Activated CD4-positive, alpha-beta T cell treated with anti-CD3 and anti-CD28 coated beads for 36 hours (primary cell): ENCODE results near the gene MSMP. TPM values are rescaled to one million over a fixed set of nuclear protein-coding genes. Genes with fewer than 3 reads are reported as not detected.

ENCODE experiments used
- ATAC-seq: fragments of 200-7000 bp; cut with Tn5 transposase; one replicate; pipeline ENCODE4 v1.10.0; 2021; ENCODE audit warnings: mild to moderate bottlenecking, moderate library complexity
- CTCF ChIA-PET: fragments of 350-600 bp; sonication (Branson Sonifier 250); formaldehyde crosslinking; loops from one replicate; lab custom pipeline; 2021; ENCODE audit warnings: antibody characterized with exemption; lab: Charles Lee
- POLR2A ChIA-PET: fragments of 350-600 bp; sonication (Branson Sonifier 250); formaldehyde crosslinking; loops from one replicate; lab custom pipeline; 2021; ENCODE audit warnings: antibody characterized with exemption, inconsistent platforms; lab: Charles Lee
- DNase-seq: peaks from one replicate; pipeline ENCODE4 v3.0.0-alpha.2; 2020
- H3K27ac Mint-ChIP-seq: one replicate; pipeline ENCODE4 v1.8.0; 2021; ENCODE audit warnings: mixed read lengths
- H3K27me3 Mint-ChIP-seq: one replicate; pipeline ENCODE4 v1.8.0; 2021; ENCODE audit warnings: mixed read lengths
- H3K36me3 Mint-ChIP-seq: one replicate; pipeline ENCODE4 v1.8.0; 2021; ENCODE audit warnings: low read depth, mixed read lengths
- H3K4me1 Mint-ChIP-seq: one replicate; pipeline ENCODE4 v1.8.0; 2021; ENCODE audit warnings: mixed read lengths
- H3K4me3 Mint-ChIP-seq: one replicate; pipeline ENCODE4 v1.8.0; 2021; ENCODE audit warnings: mild to moderate bottlenecking, moderate library complexity, mixed read lengths
- H3K9me3 Mint-ChIP-seq: one replicate; pipeline ENCODE4 v1.8.0; 2021; ENCODE audit warnings: low read depth, mixed read lengths
- intact Hi-C, 2 experiments: fragments of 100-400 bp; cut with DNase I in 1 of 2; cut with micrococcal nuclease in 1 of 2; formaldehyde crosslinking; loops; one replicate each; pipeline versions ENCODE4 v1.14.2 to v1.15.1; 2022 to 2024; cut with DNase I, micrococcal nuclease
- total RNA-seq, 2 experiments: library from RNA; stranded (reverse); gene quantifications; one replicate each; pipeline ENCODE4 v1.2.3, GENCODE V29; 2021

Gene MSMP
- total RNA-seq, 2 experiments from 2014 or later = 0.39 TPM; not detected in 1

GRCh38 chr9:35791297-35791921 is 37.3 kb upstream of the MSMP start, which contains the start of gene NPR2:
TSS of gene NPR2 (plus strand) at chr9:35791591. CDS start at chr9:35792409, 818 bp downstream.
- Mint-ChIP-seq H3K4me3 (no peak within 1 kb of the TSS), H3K4me1 (peaks cover 3% of the 10 kb centered on the region), H3K27me3 (no peaks in the 10 kb centered on the region), H3K27ac (no peak within 1 kb of the TSS), H3K36me3 (peaks cover 5% of the 10 kb centered on the region), H3K9me3 (no peaks in the 10 kb centered on the region)
- no peak for ATAC-seq
- ChIA-PET POLR2A (no interaction called here), CTCF (interaction anchor here (0.6 to 1.6 kb wide), 2 partner anchors 91 to 121 kb away, joined by 3 to 5 read pairs; no protein-coding TSS in a partner anchor)
- no peak for DNase-seq
- intact Hi-C loops = no loop called here

DNA sequence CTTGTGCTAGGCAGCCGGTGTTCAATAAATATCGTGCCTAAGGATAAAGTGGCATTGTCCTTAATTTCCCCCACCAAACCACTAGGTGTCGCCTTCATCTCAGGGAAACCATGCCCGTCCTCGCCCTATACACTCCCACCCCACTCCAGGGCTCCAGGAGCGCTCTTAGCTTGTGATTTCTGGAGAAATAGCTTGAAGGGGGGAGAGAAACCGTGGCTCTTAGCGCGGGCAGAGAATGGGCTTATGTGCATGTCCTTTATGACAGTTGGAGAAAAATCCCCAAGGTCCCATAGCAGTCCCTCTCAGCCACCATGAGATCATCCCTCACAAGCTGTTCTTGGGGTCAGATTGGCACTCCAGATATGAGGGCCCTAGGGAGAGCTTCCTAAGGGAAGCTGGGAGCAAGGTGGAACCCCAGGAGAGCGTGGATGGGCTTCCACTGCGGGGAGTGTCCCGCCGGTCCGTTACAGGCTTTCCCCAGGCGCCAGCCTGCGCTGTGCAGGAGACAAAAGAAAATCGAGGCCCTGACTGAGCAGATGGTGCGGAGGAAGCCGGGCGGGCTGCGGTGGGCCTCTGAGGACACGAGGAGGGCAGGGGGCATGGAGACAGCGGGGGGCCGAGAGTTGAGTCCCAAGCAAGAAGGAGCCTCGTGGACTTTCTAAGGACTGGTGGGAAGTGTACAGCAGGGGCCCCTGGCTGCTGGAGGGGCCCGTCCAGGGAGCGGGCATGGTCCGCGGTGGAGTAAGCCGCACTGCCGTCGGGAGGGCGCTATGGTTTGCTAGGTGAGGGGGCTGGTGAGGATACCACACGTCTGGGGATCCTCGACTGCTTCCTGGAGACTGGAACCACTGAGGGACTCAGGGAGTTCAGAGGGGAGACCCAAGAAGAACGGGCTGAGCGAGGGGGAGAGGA is 36.6 kb upstream of the MSMP start:
- DNase-seq (peak; percentile 67), ATAC-seq (peak; percentile 94)
- H3K4me3 Mint-ChIP-seq = no peak overlapping the region
- peaks cover 3% of the 10 kb centered on the region for H3K4me1 Mint-ChIP-seq
- H3K36me3 Mint-ChIP-seq = peaks cover 9% of the 10 kb centered on the region
- ChIA-PET POLR2A (interaction anchor here (0.5 kb wide), 1 partner anchor 312 kb away, joined by 4 read pairs; no protein-coding TSS in a partner anchor), CTCF (interaction anchor here (0.6 to 3.6 kb wide), 37 partner anchors 8 to 237 kb away, joined by 3 to 50 read pairs (median 4); partner anchors contain the start of genes CCDC107, FAM221B, HINT2 and RMRP)
- intact Hi-C loops = loop anchor here (1.0 kb wide), 2 partner anchors 36 to 92 kb away; no protein-coding TSS in a partner anchor
- H3K27me3 Mint-ChIP-seq = no peaks in the 10 kb centered on the region
- no peaks in the 10 kb centered on the region for H3K9me3 Mint-ChIP-seq
- H3K27ac Mint-ChIP-seq = no peak overlapping the region

DNA sequence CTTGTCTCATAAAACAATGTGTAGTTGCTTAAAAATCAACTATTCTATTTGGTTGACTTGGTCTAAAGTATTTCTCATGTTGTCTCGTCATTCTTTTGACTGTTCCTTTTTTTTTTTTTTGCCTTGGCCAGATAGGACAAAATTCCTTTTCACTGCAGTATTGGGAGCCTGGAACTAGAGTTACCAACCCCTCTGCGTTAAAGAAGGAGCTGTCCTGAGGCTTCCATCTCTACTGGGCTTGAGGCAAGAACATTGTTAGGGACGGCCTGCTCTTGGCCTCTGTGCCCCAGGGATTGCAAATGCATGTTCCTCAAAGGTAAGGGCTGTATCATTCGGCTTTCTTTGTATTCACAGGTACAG is 35.9 kb upstream of the MSMP start:
- CTCF ChIA-PET = interaction anchor here (0.6 to 3.6 kb wide), 34 partner anchors 8 to 236 kb away, joined by 3 to 50 read pairs (median 4); partner anchors contain the start of genes CCDC107, FAM221B, HINT2 and RMRP
- H3K27me3 Mint-ChIP-seq = no peaks in the 10 kb centered on the region
- no peak overlapping the region for H3K4me3 Mint-ChIP-seq
- DNase-seq (no peak), ATAC-seq (no peak)
- POLR2A ChIA-PET = no interaction called here
- H3K36me3 Mint-ChIP-seq = peaks cover 10% of the 10 kb centered on the region
- no peak overlapping the region for H3K27ac Mint-ChIP-seq
- intact Hi-C loops = loop anchor here (1.0 kb wide), 2 partner anchors 36 to 92 kb away; no protein-coding TSS in a partner anchor
- no peaks in the 10 kb centered on the region for H3K9me3 Mint-ChIP-seq
- H3K4me1 Mint-ChIP-seq = peaks cover 3% of the 10 kb centered on the region

GRCh38 chr9:35789541-35789940 is 35.5 kb upstream of the MSMP start:
- no peaks in the 10 kb centered on the region for H3K27me3 Mint-ChIP-seq
- H3K9me3 Mint-ChIP-seq = no peaks in the 10 kb centered on the region
- no peak for ATAC-seq
- H3K36me3 Mint-ChIP-seq = peaks cover 12% of the 10 kb centered on the region
- no peak overlapping the region for H3K27ac Mint-ChIP-seq
- intact Hi-C loops = no loop called here
- H3K4me3 Mint-ChIP-seq = no peak overlapping the region
- H3K4me1 Mint-ChIP-seq = peaks cover 3% of the 10 kb centered on the region
- POLR2A ChIA-PET = no interaction called here
- DNase-seq = no peak
- CTCF ChIA-PET = interaction anchor here (0.6 to 3.6 kb wide), 28 partner anchors 7 to 236 kb away, joined by 3 to 50 read pairs (median 5); partner anchors contain the start of genes CCDC107, FAM221B, HINT2 and RMRP

DNA sequence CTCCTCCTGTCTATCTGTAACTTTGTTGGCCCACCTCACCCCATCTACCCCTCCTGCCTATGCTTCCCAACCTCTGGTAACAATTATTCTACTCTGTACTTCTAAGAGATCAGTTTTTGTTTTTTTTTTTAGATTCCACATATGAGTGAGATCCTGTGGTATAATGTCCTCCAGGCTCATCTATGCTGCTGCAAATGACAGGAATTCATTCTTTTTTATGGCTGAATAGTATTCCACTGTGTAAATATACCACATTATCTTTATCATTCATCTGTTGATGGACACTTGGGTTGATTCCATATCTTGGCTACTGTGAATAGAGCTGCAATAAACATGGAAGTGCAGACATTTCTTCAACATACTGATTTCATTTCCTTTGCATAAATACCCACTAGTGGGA is 29.3 kb upstream of the MSMP start:
- ChIA-PET POLR2A (no interaction called here), CTCF (interaction anchor here (1.0 kb wide), 1 partner anchor 99 kb away, joined by 3 read pairs; no protein-coding TSS in a partner anchor)
- Mint-ChIP-seq H3K4me3 (no peak overlapping the region), H3K9me3 (no peaks in the 10 kb centered on the region), H3K36me3 (peaks cover 26% of the 10 kb centered on the region), H3K27me3 (no peaks in the 10 kb centered on the region), H3K4me1 (no peaks in the 10 kb centered on the region), H3K27ac (no peak overlapping the region)
- DNase-seq (no peak), ATAC-seq (no peak)
- intact Hi-C loops = no loop called here

DNA sequence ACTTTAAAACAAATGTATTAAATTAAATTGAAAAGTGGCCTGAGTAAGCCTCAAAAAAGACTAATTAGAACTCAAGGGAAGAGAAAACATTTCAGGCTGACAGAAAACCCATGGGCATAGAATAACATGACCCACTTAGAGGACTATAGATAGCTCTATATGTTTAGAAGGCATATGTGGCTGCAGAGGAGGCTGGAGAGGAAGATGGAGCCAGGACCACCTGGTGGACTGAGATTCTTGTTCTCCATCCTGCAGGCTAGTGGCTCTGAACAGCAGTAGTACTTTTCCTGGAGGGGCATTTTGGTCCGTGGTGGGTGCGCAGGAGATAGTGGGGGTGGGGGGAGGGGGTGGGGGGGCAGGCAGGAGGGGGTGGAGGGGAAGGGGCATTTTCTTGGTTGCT is 27.0 kb upstream of the MSMP start:
- no peak for ATAC-seq
- H3K36me3 Mint-ChIP-seq = peaks cover 23% of the 10 kb centered on the region
- DNase-seq = no peak
- H3K27me3 Mint-ChIP-seq = no peaks in the 10 kb centered on the region
- no peak overlapping the region for H3K27ac Mint-ChIP-seq
- ChIA-PET CTCF (interaction anchor here (0.5 to 1.1 kb wide), 2 partner anchors 9 to 88 kb away, joined by 3 to 6 read pairs; no protein-coding TSS in a partner anchor), POLR2A (no interaction called here)
- no peaks in the 10 kb centered on the region for H3K4me1 Mint-ChIP-seq
- H3K9me3 Mint-ChIP-seq = no peaks in the 10 kb centered on the region
- intact Hi-C loops = no loop called here
- no peak overlapping the region for H3K4me3 Mint-ChIP-seq

DNA sequence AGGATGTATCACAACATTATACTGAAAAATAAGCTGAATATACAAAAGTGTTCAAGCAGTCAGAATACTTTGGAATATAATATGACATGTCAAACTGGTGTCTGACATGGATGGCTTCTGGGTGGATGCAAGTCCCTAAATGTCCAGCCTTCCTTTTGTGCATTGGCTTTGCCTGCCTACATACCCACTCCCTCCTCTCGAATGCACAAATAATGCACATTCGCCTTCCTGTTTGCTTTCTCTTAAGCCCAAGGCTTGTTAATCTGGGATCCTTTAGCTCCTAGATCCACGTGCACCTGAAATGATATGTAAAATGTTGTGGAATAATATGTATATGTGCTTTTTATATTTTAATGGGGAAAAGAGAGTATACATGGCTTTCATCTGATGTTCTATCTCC is 24.4 kb upstream of the MSMP start:
- POLR2A ChIA-PET = no interaction called here
- no peak overlapping the region for H3K27ac Mint-ChIP-seq
- no peaks in the 10 kb centered on the region for H3K9me3 Mint-ChIP-seq
- CTCF ChIA-PET = interaction anchor here (1.6 to 1.7 kb wide), 4 partner anchors 11 to 48 kb away, joined by 4 to 16 read pairs (median 6); no protein-coding TSS in a partner anchor
- intact Hi-C loops = no loop called here
- no peaks in the 10 kb centered on the region for H3K4me1 Mint-ChIP-seq
- H3K4me3 Mint-ChIP-seq = no peak overlapping the region
- peaks cover 12% of the 10 kb centered on the region for H3K36me3 Mint-ChIP-seq
- DNase-seq = no peak
- no peaks in the 10 kb centered on the region for H3K27me3 Mint-ChIP-seq
- ATAC-seq = no peak

GRCh38 chr9:35776018-35776417 is 21.9 kb upstream of the MSMP start:
- Mint-ChIP-seq H3K9me3 (no peaks in the 10 kb centered on the region), H3K27me3 (no peaks in the 10 kb centered on the region), H3K27ac (no peak overlapping the region), H3K4me1 (no peaks in the 10 kb centered on the region), H3K4me3 (no peak overlapping the region), H3K36me3 (peaks cover 8% of the 10 kb centered on the region)
- ATAC-seq (peak; percentile 55), DNase-seq (no peak)
- CTCF ChIA-PET = interaction anchor here (0.9 to 2.7 kb wide), 6 partner anchors 13 to 106 kb away, joined by 3 to 17 read pairs (median 5); no protein-coding TSS in a partner anchor
- POLR2A ChIA-PET = interaction anchor here (0.6 to 1.1 kb wide), 2 partner anchors 28 to 120 kb away, joined by 3 to 4 read pairs; no protein-coding TSS in a partner anchor
- intact Hi-C loops = no loop called here

- DNase-seq (no peak), ATAC-seq (no peak)
- CTCF ChIA-PET = interaction anchor here (1.0 to 2.7 kb wide), 6 partner anchors 14 to 107 kb away, joined by 4 to 17 read pairs (median 5); no protein-coding TSS in a partner anchor
- Mint-ChIP-seq H3K27ac (peak overlapping the region; percentile 33), H3K27me3 (no peaks in the 10 kb centered on the region), H3K9me3 (no peaks in the 10 kb centered on the region), H3K4me1 (no peaks in the 10 kb centered on the region), H3K4me3 (no peak overlapping the region), H3K36me3 (peaks cover 3% of the 10 kb centered on the region)
- intact Hi-C loops = loop anchor here in 1 of 2 experiments (2.0 kb wide), 1 partner anchor 20 kb away; no protein-coding TSS in a partner anchor
- POLR2A ChIA-PET = interaction anchor here (1.1 kb wide), 1 partner anchor 27 kb away, joined by 3 read pairs; no protein-coding TSS in a partner anchor
Measured at GRCh38 chr9:35774907-35775635, 21.0 kb upstream of the MSMP start.

DNA sequence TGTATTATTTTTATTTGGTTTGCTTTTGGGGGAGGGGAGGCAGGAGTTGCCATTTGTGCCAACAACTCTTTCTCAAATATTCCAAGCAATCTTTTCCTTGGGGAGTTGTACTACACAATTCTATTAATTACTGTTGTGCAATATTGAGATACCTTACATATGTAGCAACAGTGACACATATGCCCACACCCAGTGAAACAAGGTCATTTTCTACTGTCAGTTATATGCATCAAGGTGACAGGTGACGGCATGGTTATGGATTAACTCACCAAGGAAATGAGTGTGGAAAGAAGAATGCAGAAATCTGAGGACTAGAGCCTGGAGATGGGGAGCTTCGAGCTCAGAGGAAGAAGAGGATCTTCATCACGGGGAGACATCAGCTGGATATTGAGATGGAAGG is 17.9 kb upstream of the MSMP start:
- no peaks in the 10 kb centered on the region for H3K27me3 Mint-ChIP-seq
- no peak for ATAC-seq
- no peaks in the 10 kb centered on the region for H3K9me3 Mint-ChIP-seq
- intact Hi-C loops = no loop called here
- CTCF ChIA-PET = interaction anchor here (0.6 to 2.4 kb wide), 8 partner anchors 8 to 681 kb away, joined by 3 to 9 read pairs (median 4); partner anchors contain the start of gene SPAG8
- H3K36me3 Mint-ChIP-seq = no peaks in the 10 kb centered on the region
- H3K27ac Mint-ChIP-seq = no peak overlapping the region
- peaks cover 2% of the 10 kb centered on the region for H3K4me1 Mint-ChIP-seq
- H3K4me3 Mint-ChIP-seq = no peak overlapping the region
- POLR2A ChIA-PET = no interaction called here
- no peak for DNase-seq
